ENCODE data around the gene TOR1AIP2.

Gene TOR1AIP2

DNA sequence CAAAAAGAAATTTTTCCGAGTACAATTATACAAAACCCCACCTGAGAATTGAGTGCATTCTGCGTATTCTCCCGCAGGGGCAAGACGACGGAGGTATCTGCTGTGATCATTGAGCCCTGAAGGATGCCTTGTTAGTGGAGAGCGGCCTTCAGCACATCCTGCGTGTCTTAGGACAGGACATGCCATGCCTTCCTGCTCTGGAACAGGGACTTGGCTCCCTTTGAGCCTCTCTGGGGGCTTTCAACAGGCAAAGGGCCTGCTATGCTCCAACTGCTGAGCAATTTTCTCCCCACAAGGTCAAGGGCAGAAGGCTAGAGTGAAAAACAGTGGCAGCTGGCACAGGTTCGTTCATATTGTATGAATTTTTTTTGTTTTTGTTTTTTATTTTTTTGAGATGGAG, 52.4 kb downstream of the TOR1AIP2 start:
- no peak for DNase-seq

DNA sequence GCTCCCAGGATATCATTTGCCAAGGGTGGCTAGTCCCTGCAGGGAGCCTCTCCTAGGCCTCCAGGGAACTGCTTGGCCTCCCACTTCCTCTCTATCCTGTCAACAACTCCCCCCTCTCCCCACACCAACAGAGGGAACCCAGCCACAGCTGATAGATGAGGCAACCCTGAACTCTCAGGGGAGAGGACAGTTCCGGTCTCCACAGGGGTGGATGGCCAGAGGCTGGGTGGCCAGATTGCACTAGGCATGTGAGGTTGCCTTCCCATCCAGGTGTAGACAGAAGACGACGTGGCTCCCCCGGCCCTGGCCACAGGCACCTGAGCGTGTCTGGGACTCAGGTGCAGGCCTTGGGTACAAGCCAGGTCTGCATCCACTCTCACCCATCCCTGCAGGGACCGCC, 53.3 kb downstream of the TOR1AIP2 start:
- DNase-seq: no peak

- DNase-seq: no peak
Observed at GRCh38 chr1:179823693-179824092, 53.9 kb downstream of the TOR1AIP2 start.

DNA sequence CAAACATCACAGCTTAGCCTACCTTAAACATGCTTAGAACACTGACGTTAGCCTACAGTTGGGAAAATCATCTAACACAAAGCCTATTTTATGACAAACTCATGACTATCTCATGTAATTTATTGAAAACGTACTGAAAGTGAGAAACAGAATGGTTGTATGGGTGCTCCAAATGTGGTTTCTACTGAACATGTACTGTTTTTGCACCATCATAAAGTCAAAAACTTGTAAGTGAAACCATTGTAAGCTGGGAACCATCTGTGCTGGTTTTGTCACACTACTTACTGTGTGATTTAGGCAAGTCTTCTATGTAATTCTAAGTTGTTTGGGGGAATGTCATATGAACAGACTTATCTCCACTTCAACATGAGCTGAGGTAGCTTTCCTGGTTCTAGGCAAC, 55.5 kb downstream of the TOR1AIP2 start:
- no peak for DNase-seq

DNA sequence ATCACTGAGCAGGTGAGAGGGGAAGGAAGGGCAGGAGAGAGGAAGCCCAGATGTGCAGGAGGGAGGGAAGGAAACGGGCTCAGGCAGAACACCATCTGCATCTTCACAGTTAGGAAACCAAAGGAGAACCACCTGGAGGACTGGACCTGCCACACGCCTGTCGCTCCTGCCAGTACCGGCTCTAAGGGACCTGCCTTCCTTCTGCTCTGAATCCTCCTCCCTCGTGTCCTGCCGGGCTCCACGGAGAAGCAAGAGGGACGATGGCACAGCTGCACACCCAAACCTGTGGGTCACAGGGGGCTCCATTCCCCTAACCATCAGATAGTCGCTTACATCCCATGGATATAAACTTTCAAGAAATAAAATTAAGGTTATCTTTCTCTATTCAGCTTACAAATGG, 56.1 kb downstream of the TOR1AIP2 start:
- no peak for DNase-seq

- DNase-seq: no peak
Observed at GRCh38 chr1:179820226-179820970, 57.2 kb downstream of the TOR1AIP2 start.

- no peak for DNase-seq
Observed at GRCh38 chr1:179818743-179819173, 58.8 kb downstream of the TOR1AIP2 start.

GRCh38 chr1:179818260-179818659, 59.3 kb downstream of the TOR1AIP2 start:
- DNase-seq: no peak

DNA sequence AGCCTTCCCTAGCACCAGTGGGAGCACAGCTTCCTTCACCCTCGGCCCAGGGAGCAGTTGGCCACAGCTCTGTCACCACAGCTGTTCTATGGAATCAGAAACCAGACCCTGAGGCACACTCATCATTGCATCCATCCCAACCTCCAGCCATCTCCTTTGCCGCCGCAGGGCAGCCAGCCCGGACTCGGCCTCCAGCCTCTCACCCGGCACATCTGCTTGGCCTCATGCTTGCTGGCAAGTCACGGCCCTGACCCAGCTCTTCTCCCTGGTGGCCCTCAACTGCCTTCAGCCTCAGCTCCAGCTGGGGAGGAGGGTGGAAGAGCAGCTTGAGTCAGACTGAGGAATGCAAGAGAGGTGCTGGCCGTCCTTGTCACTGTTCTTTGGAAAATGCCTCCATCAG, 59.8 kb downstream of the TOR1AIP2 start:
- DNase-seq: no peak

DNA sequence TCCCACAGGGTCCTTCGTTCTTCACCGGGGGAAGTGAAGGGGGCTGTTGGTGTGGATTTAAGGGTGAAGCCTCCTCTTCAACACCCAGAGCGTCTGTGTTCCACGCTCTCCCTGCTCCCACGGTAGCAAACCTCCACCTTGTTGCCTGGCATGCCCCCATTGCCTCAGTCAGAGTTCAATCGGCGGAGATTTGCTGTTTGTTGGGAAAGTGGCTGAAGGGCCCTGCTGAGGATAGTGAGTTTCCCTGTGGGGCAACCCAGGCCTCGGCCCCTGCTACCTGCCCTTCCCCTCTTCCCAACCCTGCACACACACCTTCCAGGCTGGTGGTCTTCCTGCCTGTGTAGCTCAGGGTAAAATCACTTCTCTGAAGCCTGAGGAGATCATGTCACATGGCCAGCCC, 60.5 kb downstream of the TOR1AIP2 start:
- DNase-seq: no peak

GRCh38 chr1:179816196-179816960, 61.2 kb downstream of the TOR1AIP2 start:
- no peak for DNase-seq

GRCh38 chr1:179815641-179816040, 62.0 kb downstream of the TOR1AIP2 start:
- no peak for DNase-seq

DNA sequence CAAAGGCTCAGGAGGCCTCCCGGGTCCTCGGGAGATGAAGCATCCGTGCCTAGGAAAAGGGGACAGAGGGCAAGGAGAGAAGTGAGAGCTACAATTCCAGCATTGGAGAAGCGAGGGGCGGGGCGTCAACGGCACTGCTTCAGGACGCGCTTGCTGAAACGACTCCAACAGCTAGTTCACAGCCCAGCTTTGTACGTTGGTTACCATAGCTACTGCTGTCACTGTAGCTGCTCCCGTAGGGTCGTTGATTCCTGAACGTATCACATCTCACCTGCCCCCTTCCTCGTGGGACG, 63.1 kb downstream of the TOR1AIP2 start:
- DNase-seq: no peak

DNA sequence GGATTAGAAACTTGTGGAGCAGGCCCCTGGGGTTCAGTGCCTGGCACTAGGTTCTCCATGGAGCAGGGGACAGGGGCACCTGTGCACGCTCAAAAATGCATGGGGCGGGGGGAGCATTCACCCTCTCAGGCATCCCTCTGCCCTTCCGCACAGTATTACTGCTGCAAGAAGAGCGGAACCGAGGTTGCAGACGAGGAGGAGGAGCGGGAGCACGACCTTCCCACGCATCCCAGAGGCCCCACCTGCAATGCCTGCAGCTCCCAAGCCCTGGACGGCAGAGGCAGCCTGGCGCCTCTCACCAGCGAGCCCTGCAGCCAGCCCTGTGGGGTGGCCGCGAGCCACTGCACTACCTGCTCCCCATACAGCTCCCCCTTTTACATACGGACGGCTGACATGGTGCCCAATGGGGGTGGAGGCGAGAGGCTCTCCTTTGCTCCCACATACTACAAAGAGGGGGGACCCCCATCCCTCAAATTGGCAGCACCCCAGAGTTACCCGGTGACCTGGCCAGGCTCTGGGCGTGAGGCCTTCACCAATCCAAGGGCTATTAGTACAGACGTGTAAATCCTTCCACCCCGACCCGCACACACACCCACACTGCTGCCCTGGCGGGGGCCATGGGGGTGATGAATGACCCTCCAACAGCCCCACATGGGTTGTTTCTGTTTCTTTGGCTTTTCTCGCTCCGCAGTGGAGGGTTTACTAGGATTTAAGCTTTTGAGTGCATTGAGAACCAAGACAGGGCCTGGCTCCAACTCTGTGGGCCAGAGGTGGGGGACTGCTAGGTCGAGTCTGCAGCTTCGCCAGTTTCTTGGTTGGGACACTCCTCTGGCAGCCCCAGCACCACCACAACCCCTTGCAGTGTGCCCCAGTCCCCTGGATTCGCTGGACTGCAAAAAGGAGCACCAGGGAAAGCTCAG, 63.7 kb downstream of the TOR1AIP2 start:
- no peak for DNase-seq

DNA sequence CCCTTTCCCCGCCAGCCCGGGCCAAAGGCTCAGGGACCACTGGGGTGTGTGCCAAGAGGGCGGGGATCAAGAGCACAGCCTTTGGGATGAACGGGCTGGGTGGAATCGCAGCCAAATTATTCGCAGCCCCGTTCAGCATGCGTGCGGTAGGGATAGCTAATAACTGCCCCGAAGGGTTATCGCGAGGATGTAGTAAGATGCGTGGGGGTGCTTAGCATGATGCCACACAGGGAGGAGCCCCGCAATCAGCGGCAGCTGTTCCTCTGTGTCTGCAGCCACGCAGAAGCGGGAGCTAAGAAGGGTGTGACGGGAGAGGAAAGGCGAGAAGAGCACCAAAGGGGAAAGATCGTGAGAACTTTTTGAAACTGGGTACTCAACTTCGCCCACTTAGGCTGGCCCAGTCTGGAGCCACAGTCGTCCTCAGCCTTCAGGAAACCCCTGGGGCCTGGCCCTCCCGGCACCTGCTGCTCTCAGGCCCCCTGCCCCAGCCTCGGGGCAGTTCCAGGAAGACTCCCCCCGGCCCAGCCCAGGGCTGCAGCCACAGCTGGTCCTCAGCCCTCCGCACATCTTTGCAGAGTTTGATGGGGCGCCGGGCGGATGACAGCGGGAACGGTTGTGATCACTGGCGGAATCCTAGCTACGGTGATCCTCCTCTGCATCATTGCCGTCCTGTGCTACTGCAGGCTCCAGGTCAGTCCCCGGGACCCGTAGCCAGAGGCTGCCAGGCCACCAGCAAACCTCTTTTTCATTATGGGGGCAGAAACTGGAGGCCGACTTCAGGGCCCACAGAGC, 64.9 kb downstream of the TOR1AIP2 start:
- no peak for DNase-seq

GRCh38 chr1:179810367-179810715, 67.3 kb downstream of the TOR1AIP2 start:
- DNase-seq: no peak

- peak; percentile 45 for DNase-seq
Observed at GRCh38 chr1:179809506-179810366, 67.9 kb downstream of the TOR1AIP2 start.

GRCh38 chr1:179808503-179808902, 69.1 kb downstream of the TOR1AIP2 start:
- DNase-seq: no peak

GRCh38 chr1:179807691-179808485, 69.7 kb downstream of the TOR1AIP2 start:
- DNase-seq: no peak

GRCh38 chr1:179807291-179807690, 70.3 kb downstream of the TOR1AIP2 start:
- no peak for DNase-seq

DNA sequence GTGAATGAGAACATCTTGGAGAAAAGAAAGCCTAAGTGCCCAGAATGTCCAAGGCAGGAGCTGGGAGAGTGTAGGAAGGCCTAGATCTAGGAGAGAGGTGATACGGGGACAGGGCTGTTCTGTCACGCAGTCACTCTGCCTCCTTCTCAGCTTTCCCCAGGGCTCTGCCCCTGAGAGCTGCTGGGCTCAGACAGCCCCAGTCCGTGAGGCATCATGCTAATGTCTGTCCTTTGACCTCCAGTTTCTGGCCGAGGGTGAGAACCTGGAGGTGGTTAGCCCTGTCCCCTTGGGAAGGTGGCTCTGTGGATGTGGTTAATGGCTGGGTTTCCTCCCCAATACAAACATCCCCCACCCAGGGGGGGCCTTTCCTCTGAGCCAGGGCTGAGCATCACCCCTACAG, 71.3 kb downstream of the TOR1AIP2 start:
- DNase-seq: no peak
